GM12865 (cell line): Measurements from ENCODE around the gene GJB1.

ENCODE experiments used
- DNase-seq: peaks from one replicate; pipeline ENCODE4 v3.0.0; 2010; ENCODE audit warnings: low read depth
- H3K4me3 ChIP-seq: 2 replicates; pipeline ENCODE4 v1.5.1; 2011; ENCODE audit warnings: mild to moderate bottlenecking, low read depth, low read length, control low read depth
- CTCF ChIP-seq: IDR thresholded peaks from 2 replicates; pipeline ENCODE4 v1.5.1; 2011; ENCODE audit warnings: low read length, control low read depth, low read depth, inconsistent platforms; ENCODE audit not compliant: insufficient read depth; ENCODE audit errors: missing control alignments

Gene GJB1

DNA sequence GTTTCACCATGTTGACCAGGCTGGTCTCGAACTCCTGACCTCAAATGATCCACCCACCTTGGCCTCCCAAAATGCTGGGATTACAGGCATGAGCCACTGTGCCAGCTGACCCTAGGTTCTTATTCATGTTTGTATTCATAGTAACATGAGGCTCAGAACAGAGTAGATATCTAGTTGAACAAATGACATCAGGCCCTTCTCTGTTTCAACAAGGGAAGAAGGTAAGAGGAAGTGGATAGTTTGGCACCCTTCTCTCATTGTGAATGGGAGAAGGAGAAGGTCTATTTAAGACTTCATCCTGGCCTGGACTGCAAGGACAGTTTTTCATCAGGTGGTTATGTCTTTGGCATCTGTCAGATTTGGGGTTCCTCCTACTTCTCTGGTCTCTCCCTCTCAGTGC is 13.8 kb downstream of the GJB1 start:
- TF ChIP-seq CTCF = no peak
- no peak overlapping the region for H3K4me3 ChIP-seq
- no peak for DNase-seq

DNA sequence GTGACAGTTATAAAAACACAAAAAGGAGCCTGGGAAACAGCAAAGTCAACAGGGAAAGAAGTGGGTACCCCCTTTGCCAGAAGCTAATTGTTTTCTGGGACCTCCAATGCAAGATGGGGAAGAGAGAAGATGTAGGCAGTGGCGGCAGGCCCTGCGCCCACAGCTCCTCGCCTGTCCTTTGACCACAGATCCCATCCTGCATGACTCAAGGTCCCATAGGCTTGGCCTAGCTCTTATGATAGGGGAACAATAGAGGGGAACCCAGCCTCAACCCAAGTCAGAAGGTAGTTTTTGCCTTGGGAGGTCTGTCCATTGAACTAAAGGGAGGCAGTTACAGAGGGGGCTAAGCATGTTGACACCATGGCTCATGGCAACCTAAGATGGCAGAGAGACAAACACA is 16.8 kb downstream of the GJB1 start:
- DNase-seq = no peak
- H3K4me3 ChIP-seq = no peak overlapping the region
- TF ChIP-seq CTCF = no peak

- no peak for TF ChIP-seq CTCF
- DNase-seq = no peak
- no peak overlapping the region for H3K4me3 ChIP-seq
Measured at GRCh38 chrX:71241301-71241700, 18.3 kb downstream of the GJB1 start.

DNA sequence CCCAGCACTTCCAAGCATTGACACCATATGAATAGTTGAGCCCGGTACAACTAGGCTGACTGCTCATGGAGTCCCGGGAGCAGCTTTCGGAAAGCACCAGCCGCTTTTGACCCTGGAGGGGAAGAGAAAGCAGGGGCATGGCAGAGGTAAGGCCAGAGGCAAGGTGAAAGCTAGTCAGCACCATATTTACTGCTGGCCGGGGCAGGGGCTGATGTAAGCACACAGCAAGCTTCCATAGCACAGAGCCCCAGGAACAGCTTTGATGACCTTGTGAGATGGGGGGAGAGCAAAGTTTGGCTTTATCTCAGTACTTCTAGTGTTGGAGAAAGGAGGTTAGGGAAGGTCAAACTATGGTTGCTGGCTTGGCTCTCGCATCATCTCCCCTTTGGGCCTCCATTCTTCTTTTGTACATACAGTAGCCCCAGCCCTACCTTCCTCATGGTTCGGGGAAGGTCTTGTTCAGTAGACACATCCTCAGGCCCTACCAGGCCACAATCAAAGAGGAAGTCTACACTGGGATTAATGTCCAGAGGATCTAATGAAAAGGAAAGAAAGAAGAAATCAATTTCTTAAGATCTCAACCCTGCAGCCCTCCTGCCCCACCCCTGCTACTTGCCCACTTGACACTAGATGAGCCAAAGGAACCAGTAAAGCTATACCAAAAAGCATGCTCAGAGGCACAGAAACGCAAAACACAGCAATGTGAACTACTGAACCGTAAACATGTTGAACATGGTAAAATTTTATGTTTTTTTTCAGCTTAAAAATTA is 21.5 kb downstream of the GJB1 start:
- DNase-seq = no peak
- no peak for TF ChIP-seq CTCF
- no peak overlapping the region for H3K4me3 ChIP-seq

DNA sequence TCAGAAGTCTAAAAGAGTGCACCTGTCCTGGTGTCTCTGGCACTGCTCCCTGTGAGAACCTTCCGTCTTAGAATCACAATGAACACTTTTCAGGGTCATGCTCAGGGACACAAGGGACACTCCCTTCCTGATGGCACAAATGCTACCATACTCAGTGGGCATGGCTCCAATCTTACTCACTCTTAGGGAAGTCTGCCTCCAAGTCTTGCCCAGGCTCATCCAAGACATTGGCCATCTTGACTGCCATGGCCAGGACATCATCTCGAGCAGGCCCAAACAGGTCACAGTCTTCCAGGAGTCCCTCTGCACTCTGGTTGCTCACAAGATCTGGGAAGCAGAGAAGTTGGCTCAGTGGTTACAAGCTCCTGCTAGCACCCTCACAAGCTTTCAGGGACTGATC is 22.1 kb downstream of the GJB1 start:
- no peak overlapping the region for H3K4me3 ChIP-seq
- no peak for TF ChIP-seq CTCF

GRCh38 chrX:71250841-71251240 is 27.8 kb downstream of the GJB1 start:
- TF ChIP-seq CTCF = no peak
- no peak overlapping the region for H3K4me3 ChIP-seq
- peak; percentile 24 for DNase-seq

More for the DNA sequence above, 22.1 kb downstream of the GJB1 start:
- no peak for DNase-seq

DNA sequence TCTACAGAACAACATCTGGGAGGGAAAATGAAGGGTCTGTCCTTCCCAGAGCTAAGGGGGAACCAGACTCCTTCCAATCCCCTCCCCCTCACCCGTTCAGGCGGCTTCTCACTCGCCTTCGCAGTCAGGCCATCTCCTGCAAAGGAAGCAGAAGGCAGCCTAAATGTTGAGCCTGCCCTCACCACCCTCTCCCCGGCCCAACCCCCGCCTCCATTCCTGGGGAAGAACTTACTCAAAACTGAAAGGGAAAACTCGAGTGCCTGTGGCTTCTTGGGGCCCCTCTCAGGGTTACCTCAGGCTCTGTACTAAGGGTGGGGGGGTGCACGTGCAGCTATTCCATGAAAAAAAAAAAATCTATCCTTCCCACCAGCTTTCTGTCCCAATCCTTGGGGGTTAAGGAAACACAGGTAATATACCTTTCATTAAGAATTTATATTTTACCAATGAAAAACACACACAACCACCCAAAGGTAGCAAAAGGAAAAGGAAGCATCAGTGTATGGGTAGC is 28.5 kb downstream of the GJB1 start:
- DNase-seq = peak; percentile 11
- H3K4me3 ChIP-seq = peak overlapping the region; percentile 91; the same call in 1 of the 2 replicates
- TF ChIP-seq CTCF = no peak
